Erythroblast (primary cell): ENCODE results near the gene POLE.

Source experiments
- DNase-seq, 2 experiments: peaks; one replicate each; lab custom pipeline; 2025; lab: John Stamatoyannopoulos, UW
- GATA1 ChIP-seq: IDR thresholded peaks from 2 replicates; pipeline ENCODE4 v1.6.1; 2011; ENCODE audit warnings: low read depth, mild to moderate bottlenecking, control low read depth, low read length, moderate library complexity
- POLR2A ChIP-seq: IDR thresholded peaks from 2 replicates; pipeline ENCODE4 v1.6.1; 2011; ENCODE audit warnings: mild to moderate bottlenecking, low read length

The POLE gene

GRCh38 chr12:132633398-132633797 lies 53.7 kb downstream of the POLE start:
- DNase-seq, result no peak
- TF ChIP-seq GATA1, result no peak
- no peak for TF ChIP-seq POLR2A

DNA sequence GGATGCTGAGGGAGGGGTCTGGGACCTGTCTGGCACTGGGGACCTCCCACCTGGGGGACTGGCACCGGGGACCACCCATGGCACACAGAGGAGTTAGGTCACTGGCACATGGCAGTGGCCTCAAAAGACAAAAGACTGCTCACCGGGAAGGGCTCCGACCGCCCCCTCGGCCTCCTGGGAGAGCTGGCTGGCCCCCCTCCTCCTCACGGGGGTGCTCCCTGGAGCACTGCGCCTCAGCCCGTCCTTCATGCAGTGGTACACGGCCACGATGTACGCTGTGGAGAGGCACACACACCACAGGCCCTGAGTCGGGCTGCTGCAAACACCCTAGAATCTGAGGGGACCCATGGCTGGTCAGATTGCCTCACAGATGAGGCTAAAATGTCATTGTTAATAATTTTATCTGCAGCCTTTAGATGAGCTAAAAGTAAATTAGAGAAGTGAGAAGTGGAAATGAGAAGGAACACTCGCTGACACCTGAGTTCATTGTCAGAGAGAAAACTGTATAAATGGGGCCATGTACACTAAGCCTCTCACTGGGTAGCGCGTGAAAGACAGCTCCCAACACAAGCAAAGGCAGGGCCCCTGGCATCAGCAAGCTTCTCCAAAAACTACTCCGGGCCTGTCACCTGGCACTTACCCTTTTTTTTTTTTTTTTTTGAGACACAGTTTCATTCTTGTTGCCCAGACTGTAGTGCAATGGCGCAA lies 54.5 kb downstream of the POLE start:
- no peak for DNase-seq
- TF ChIP-seq GATA1 (no peak), POLR2A (no peak)

DNA sequence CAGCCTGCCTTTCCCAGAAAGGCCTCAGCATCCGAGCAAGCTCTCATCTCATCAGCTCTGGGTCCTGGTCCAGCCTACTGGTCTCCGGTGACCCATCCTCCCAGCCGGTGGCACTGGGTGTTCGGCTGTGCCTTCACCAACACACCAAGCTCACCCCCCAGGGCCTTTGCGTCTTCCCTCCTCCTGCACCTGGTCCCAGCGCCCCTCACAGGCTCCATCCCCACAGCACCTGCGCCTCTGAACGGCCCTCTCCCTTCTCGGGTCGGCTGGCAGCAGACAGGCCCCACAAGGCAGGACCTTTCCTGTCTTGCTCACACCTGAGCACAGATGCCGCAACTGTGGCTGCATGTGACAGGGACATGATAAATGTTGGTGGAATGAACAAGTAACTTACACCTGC lies 55.5 kb downstream of the POLE start:
- DNase-seq, result no peak
- TF ChIP-seq POLR2A, result no peak
- TF ChIP-seq GATA1, result no peak

- TF ChIP-seq POLR2A (no peak), GATA1 (no peak)
- no peak for DNase-seq
These were observed 56.5 kb downstream of the POLE start for GRCh38 chr12:132630672-132631071.

GRCh38 chr12:132629330-132629729 lies 57.8 kb downstream of the POLE start:
- TF ChIP-seq POLR2A (no peak), GATA1 (no peak)
- DNase-seq, result no peak

DNA sequence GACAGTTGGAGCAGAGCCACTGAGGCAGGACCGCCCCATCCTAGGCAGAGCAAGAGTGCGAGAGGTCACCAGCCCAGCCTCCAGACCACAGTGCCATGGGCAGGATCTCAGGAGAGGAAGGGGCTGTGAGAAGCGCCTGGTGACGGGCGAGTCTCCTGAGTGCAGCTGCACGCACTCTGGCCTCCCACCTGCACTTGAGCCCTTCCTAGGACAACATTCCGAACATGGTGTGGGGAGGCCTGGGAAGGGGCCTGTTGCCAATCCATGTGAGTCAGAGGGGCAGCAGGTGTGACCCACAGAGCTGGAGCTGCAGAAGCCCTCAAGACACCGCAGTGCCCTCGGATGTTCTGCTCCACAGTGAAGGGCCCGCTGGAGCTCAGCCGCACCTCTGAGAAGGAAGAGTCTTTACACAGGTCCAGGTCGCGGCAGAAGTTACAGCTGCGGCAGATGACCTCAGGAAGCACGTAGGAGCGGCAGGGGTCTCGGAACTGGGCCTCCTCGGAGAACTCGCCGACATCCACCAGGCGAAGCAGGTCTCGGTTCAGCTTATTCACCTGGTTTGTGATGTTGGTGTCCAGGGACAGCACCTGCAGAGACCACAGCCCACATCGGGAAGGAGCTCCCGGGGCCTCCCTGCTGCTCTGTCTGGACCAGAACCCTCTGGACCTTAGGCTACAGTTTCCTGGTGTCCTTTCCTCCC lies 61.3 kb downstream of the POLE start:
- TF ChIP-seq POLR2A (no peak), GATA1 (no peak)
- no peak for DNase-seq

GRCh38 chr12:132624910-132625630 lies 62.1 kb downstream of the POLE start:
- no peak for DNase-seq
- TF ChIP-seq GATA1 (no peak), POLR2A (no peak)

GRCh38 chr12:132624186-132624855 lies 62.8 kb downstream of the POLE start:
- no peak for DNase-seq
- TF ChIP-seq POLR2A, result no peak
- no peak for TF ChIP-seq GATA1

DNA sequence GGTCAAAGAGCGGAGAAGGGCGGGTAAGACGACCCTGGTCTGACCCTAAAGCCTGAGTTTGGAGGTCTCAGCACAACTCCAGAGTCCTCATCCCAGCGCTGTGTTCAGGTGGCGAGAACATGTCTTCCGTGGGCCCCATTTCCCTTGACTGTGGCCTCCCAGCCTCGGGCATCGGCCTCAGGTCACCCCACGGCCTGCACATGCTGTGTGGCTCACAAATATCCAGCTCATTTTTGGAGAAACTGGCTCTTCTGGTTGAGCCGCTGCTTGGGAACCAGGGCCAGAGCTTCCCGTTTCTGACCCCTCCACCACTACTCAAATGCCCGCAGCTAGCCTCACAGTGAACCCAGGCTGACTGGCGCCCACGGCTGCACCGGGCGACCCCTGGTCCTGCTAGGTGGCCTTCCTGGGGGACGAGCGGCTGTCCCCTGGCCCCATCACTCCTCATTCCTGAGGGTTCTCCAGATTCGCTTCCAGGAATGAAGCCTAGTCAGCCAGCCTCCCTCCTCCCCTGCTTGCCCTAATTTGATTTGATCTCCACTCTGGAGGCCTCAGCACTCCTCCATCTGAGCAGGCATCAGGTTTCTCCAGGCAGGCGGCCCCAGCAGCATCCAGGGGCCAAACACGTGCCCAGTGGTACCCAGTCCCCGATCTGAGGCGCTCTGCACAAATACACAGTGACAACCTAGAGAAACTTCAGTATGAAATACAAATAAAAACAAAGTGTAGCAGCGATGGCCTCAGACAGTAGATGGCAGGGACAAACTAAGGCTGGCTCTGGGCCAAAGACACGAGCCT lies 63.9 kb downstream of the POLE start:
- TF ChIP-seq POLR2A (no peak), GATA1 (no peak)
- no peak for DNase-seq

DNA sequence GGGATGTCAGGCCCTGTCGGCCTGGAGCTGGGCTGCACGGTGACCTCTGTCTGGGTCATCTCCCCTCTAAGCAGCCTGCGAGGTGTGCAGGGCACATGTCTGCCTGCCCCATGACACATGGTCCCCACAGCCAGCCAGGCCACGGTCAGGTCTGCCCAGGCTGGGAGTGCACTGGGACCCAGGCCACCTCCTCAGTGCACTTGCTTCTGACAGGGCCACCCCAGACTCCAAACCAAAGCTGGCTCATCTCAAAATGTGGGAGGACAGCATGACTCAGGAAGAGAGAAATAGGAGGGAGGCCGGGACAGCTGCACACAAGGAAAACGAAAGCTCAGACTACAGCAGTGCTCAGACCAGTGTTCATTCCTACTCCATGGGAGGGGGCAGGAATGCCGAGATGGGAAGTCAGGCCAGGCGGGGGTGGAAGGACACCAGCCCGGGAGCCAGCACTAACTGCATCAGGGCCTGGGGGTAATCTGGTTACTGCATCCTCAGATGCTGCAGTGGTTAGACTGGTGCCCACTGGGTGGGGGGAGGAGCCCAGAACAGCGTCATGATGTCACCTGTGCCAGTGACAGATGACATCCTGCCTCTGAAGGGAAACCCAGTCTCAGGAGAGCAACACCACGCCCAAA lies 64.6 kb downstream of the POLE start:
- no peak for TF ChIP-seq GATA1
- no peak for TF ChIP-seq POLR2A
- DNase-seq, result no peak

DNA sequence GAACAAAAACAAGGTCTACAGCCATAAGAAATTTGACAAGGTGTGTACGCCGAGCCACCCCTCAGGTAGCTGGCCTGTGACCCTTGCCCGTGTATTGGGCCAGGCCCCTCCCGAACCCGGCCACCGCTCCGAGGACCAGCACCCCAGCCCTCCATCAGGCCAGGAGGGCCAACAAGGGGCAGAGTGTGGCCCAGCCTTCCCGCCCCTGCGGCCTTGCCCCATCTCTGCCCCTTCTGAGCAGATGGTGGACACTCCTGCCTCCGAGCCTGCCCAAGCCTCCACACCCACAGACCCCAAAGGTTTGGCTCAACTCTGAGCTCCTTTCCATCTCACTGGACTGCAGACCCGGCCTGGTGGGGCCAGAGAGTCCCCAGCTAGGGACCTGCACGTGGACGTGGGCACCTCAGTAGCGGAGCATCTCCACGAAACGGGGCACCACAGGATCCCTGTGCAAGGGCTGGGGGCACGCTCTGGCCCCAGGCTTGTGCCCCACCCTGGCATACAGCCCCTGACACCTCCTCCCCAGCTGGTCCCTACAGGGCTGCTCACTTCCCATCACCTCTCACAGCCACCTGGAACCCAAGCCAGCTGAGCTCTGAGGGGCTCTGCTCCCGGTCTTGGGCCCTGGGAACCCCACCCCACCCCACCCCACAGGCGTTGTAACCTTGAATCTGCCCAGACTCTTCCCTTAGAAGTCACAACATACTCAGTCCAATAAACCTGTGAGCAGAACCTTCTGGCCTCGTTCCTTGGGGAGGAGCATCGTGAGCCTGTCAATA lies 65.3 kb downstream of the POLE start:
- DNase-seq, result no peak
- TF ChIP-seq GATA1 (no peak), POLR2A (no peak)
